Activated effector memory CD4-positive, alpha-beta T cell treated with Interleukin-2 at 50 U/mL for 16 hours (primary cell): Measurements from ENCODE around the gene FKRP.

Experiments used
- DNase-seq: peaks from one replicate; pipeline ENCODE4 v3.0.0-alpha.2; 2020

The FKRP gene

GRCh38 chr19:46719629-46720502 is 26.0 kb upstream of the FKRP start:
- no peak for DNase-seq

DNA sequence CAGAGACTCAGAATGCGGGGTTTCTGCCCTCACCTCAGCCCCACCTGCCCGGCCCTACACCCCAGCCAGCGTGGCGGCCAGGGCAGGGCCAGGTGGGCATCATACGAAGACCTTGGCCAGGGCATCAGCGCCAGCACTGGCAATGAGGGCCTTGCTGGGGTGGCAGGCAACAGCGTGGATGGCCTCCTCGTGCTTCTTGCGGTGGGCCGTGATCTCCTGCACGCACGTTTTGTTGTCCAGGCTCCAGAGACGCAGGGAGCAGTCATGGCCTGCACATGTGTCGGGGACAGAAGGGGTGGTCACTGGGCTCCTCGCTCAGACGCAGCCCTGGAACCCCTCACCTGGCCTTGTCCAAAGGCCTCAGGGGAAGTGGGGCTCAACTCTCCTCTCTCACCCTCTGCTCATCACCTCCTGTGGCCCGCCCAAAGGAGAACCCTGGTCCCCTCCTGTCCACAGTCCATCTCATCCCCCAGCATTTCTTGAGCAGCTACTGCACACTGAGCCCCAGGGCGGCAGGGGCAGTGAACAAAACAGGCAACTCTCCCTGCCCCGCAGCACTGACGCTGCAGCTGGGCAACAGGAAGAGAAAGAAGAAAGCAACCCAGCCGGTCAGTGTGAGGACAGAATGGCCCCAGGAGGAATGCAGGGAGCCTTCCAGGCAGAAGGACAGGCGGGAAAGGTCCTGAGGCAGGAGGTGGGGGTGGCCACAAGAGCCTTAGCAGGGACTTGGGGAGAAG is 25.2 kb upstream of the FKRP start:
- DNase-seq, result no peak

GRCh38 chr19:46721269-46722003 is 24.4 kb upstream of the FKRP start:
- DNase-seq, result no peak

GRCh38 chr19:46722004-46722380 is 23.9 kb upstream of the FKRP start:
- no peak for DNase-seq

- no peak for DNase-seq
Measured at GRCh38 chr19:46722421-46723022, 23.3 kb upstream of the FKRP start.

GRCh38 chr19:46723023-46723461 is 22.8 kb upstream of the FKRP start:
- DNase-seq, result no peak

GRCh38 chr19:46723471-46723870 is 22.4 kb upstream of the FKRP start:
- DNase-seq, result no peak

DNA sequence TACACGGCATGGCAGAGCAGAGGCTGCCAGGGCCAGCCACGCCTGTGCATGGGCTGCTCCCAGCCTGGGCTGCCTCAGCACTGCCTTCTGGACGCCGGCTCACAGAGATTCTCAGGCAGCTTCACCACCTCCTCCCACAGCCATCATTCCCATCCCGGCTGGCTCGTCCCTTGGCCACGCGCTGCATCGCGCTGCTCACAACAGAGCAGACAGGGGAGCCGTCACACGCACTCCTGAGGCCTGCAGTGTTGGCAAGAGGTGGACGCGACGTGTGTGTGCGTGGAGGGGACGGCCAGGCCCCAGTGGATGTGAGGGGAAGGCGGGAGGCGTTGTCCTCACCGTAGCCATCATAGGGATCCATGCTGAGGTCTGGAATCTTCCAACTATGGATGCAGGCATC is 21.4 kb upstream of the FKRP start:
- no peak for DNase-seq

DNA sequence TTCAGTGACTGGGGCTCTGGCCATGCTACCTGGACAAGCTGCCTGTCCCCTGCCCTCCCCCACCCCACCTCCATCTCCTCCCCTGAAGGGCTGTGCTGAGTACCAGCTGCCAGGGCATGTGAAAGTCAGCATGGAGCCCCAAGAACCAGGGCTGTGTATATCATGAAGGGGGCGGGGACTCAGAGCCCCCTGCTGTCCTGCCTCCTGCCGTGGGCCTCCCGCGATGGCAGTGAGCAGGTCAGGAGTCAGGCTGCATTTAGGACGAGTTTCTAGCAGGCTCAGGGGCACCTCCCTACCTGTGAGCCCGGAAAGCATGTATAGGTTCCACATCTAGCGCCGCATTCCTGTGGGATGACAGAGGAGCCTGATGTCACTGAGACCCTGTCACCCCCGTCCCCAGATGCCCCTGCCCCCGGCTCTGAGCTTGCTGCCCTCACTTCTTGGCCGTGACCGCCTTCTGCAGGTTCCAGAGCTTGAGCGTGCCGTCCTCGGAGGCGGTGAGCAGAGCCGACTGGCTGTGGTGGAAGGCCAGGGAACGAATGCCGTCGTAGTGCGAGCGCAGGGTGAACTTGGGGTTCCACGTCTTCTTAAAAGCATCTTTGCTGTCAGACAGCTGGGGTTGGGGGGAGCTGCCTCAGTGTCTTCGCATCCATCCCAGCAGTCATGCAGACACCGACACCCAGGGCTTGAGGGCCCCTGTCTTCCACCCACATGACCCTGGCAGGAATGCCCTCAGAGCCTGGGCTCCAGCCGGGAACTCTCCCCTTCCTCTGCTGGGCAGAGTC is 20.6 kb upstream of the FKRP start:
- no peak for DNase-seq

DNA sequence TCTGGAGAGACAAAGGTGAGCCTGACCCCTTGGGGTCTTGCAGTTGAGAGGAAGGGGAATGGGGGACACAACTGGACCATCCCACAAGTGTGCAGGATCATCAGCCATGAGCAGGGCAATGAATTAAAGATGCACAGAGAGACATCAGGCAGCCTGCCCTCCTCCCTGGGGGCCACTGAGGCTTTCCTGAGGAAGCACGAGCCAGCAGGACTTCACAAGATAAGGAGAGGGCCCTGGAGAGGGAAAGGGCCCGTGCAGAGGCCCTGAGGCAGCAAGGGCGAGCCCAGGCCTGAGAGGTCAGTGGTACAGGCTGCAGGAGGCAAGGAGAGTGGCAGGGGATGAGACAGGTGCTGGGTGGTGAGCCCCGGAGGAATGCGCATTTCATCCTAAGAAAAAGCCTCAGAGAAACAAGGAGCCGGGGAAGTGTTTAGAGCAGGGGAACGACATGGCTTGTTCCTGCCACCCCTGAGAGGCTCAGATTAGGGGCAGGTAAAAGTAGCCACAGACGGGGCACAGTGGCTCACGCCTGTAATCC is 19.9 kb upstream of the FKRP start:
- DNase-seq, result no peak

DNA sequence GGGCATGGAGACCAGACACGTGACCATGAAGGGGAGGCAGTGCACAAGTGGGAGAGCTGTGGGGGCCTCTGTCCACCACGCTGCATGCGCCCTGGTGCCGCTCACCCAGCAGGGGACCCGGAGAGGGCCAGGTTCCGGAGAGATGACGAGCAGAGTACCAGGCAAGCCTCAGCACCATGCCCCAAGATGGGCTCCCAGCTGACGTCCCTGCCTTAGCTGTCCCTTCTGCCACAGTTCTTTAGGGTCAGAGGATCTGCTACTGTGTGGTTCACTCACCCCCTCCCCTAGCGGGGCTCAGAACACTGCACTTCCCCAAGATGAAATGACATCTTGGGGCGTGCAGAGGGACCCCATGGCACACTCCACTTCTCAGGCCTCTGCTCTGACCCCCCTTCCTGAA is 19.3 kb upstream of the FKRP start:
- no peak for DNase-seq

- no peak for DNase-seq
Measured at GRCh38 chr19:46726971-46727501, 18.8 kb upstream of the FKRP start.

DNA sequence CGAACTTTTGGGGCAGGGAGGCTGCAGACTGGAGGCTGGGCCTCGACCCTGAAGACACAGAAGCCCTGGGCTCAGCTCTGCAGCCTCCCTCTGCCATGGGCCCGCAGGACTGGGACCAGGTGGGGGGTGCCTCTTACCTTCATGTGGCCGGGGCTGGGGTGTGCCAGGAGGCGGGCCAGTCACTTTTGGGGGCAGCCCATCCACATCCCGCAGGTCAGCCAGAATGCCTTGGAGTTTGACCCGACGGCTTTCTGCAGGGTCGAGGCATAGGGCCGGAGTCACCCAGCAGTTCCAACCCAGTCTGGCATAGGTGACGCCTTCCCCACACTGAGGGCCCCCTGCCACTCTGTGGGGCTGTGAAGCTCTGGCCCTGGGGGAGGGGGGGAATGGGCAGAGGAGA is 18.1 kb upstream of the FKRP start:
- DNase-seq, result no peak

GRCh38 chr19:46728208-46728607 is 17.6 kb upstream of the FKRP start:
- DNase-seq, result no peak

DNA sequence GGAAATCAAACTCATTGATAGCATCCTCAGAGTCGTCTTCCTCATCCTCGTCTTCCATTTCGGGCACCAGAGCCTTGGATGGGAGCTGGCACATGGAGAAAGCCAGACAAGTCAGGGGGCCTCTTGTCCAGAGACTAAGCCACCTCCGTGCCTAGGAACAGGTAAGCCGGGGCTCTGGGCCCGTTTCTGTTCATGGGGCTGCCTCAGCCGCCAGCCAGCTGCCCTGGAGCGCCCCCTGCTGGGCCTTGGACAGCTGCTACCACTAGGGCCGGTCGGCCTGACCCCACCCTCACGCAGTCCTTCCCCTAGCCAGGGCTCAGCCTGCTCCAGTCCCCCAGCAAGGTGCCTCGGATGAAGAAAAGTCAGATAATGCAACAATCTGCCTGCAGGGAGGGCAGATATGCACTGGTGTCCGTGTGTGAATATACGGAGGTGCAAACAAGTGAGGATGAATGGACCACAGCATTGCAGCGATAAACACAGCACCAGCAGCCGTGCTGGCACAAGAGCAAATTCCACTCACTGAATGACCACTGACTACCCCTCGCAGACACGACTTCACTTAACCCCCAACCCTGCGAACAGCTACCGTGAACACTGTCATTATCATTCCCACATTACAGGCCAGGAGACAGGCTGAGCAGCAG is 17.0 kb upstream of the FKRP start:
- DNase-seq, result peak; percentile 66

DNA sequence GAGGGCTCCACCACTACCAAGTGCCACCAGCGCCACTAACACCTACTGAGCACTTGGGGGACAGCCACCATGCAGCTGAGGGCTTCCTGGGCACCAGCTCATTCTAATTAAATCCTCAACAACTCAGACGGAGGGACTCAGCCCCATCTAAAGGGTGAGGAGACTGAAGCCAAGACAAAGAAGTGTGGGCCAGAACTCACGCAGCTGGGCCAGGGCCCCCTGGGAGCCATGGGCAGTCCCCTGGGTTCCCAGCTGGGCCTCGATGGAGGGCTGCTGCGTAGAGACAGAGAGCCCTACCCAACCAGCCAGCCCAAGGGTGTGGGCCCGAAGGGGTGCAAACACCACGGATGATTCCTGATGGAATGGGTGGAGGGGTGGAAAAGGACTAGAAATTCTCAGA is 16.2 kb upstream of the FKRP start:
- no peak for DNase-seq

- no peak for DNase-seq
Measured at GRCh38 chr19:46730187-46730586, 15.7 kb upstream of the FKRP start.

DNA sequence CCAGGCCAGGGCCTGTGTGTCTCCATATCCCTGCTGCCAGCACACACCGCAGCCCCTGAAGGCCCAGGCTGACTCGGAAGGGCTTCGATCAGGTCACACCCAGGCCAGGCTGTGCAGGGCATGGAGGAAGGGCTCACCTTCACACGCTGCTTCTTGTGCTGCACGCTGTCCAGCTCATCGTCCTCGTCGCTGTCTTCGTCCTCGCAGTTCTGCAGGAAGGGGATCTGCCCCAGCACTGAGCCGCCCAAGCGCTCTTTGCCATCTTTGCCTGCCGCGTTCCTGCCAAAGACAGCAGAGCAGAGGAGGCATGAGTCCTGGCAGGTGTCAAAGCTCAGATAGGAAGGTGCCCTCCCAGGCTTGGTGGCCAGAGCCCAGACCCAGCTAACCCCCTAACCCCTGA is 15.3 kb upstream of the FKRP start:
- no peak for DNase-seq

GRCh38 chr19:46731007-46731501 is 14.8 kb upstream of the FKRP start:
- no peak for DNase-seq

DNA sequence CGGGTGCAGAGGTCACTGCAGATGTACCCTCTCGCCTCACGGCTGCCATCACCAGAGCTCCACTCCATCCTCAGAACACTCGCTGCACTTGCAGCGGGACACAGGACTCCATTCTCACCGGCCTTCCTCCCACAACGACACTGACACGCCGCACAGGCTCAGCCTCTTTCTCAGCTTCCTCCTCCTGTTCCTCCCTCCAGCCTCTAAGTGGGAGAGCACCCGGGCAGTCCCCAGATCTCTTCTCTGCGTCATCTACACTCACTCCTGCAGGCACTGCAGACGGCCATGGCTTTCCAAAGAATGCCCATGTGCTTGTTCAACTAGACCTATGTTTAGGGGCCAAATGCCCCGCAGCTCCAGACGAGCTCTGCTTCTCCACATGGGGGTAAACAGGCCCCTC is 14.3 kb upstream of the FKRP start:
- no peak for DNase-seq
